ENCODE measurements around the gene RFC1. TPM values are rescaled to one million over a fixed set of nuclear protein-coding genes. Genes with fewer than 3 reads are reported as not detected.

RFC1 gene
- total RNA-seq, 2 donors from 2014 or later: 27.7 to 33.3 TPM

DNA sequence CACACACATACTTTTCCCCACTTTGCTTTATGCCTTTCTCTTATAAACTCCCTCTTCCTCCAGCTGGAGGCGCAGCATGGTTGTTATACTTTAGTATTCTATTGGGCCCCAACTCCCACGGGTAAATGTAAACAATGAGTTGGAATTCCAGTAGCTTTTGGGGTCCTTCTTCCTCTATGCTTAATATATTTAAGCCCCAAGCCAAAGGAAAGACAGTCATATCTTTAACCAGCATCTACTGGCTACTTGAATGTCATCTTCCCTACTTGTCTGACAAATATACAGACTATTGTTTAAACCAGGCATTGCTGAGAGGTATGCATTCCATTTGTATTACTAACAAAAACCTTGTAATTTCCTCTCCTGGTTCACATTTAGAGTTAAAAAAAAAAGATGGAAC is 110.9 kb downstream of the RFC1 start:
- no peaks in the 10 kb centered on the region for H3K36me3 ChIP-seq

DNA sequence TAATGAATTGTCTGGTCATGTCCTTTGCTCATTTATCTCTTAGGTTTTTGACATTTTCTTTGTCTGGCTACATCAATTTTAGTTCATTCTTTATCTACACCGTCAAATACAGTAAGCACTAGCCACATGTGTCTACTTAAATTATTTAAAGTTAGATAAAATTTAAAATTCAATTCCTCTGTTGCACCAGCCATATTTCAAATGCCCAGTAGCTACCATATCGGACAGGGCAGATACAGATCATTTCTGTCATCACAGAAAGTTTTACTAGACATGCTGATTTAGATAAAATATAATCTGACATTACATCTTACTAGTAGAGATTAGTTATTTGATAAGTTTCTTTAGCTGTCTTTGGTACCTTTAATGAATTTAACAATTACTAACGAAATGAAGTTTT is 122.7 kb downstream of the RFC1 start:
- Histone ChIP-seq H3K27ac (no peak overlapping the region), H3K36me3 (no peaks in the 10 kb centered on the region), H3K4me3 (no peak overlapping the region), H3K4me1 (replicated peaks) (no peaks in the 10 kb centered on the region), H3K9me3 (no peaks in the 10 kb centered on the region), H3K27me3 (replicated peaks; ENCODE audit: insufficient read depth) (no peaks in the 10 kb centered on the region)
- TF ChIP-seq, protein P1, sequence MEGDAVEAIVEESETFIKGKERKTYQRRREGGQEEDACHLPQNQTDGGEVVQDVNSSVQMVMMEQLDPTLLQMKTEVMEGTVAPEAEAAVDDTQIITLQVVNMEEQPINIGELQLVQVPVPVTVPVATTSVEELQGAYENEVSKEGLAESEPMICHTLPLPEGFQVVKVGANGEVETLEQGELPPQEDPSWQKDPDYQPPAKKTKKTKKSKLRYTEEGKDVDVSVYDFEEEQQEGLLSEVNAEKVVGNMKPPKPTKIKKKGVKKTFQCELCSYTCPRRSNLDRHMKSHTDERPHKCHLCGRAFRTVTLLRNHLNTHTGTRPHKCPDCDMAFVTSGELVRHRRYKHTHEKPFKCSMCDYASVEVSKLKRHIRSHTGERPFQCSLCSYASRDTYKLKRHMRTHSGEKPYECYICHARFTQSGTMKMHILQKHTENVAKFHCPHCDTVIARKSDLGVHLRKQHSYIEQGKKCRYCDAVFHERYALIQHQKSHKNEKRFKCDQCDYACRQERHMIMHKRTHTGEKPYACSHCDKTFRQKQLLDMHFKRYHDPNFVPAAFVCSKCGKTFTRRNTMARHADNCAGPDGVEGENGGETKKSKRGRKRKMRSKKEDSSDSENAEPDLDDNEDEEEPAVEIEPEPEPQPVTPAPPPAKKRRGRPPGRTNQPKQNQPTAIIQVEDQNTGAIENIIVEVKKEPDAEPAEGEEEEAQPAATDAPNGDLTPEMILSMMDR (IDR thresholded peaks at IDR 0.05): no peak
- TF ChIP-seq POLR2AphosphoS5 (IDR thresholded peaks at IDR 0.05): no peak
- no peak for TF ChIP-seq POLR2A (IDR thresholded peaks at IDR 0.05)
- intact Hi-C loops (cut with DNase I): no loop called here
- no peak for DNase-seq (ENCODE audit: low spot score)
- 80% methylated on average over 3 of the region's 3 CpGs for WGBS

More for the DNA sequence above, 110.9 kb downstream of the RFC1 start:
- no peak for DNase-seq (ENCODE audit: low spot score)
- Histone ChIP-seq H3K9me3 (no peaks in the 10 kb centered on the region), H3K4me1 (replicated peaks) (no peaks in the 10 kb centered on the region), H3K4me3 (no peak overlapping the region), H3K27ac (no peak overlapping the region), H3K27me3 (replicated peaks; ENCODE audit: insufficient read depth) (no peaks in the 10 kb centered on the region)
- TF ChIP-seq POLR2A (IDR thresholded peaks at IDR 0.05): no peak
- TF ChIP-seq POLR2AphosphoS5 (IDR thresholded peaks at IDR 0.05): no peak
- TF ChIP-seq, protein P1 (IDR thresholded peaks at IDR 0.05): no peak
- 41% methylated on average over 2 of the region's 2 CpGs for WGBS
- intact Hi-C loops (cut with DNase I): no loop called here

Small RNAs within 50 kb of the gene (microRNA-seq; reads per million reads assigned to microRNA genes)
- gene MIR5591: not detected

Small RNAs within 50 kb of the gene (small RNA-seq; reads per million reads assigned to genes)
- gene MIR5591 (0 reads per million in 2 donors), gene RNU6-32P (0 reads per million in 2 donors), gene RNU6-887P (0 reads per million in 2 donors)

Other genes starting within 250 kb of the RFC1 start
- 10 to 100 TPM; 27.3 to 42.5 TPM for gene WDR19, start 183.8 kb downstream of the RFC1 start, total RNA-seq
- under 1 TPM; 0.23 to 0.34 TPM for gene KLB, start 40.6 kb upstream of the RFC1 start, total RNA-seq
- 1,000 to 10,000 TPM; 1,563 to 5,624 TPM for gene RPL9, start 92.6 kb upstream of the RFC1 start, total RNA-seq
- 10 to 100 TPM; 11.2 to 15.3 TPM for gene LIAS, start 92.7 kb upstream of the RFC1 start, total RNA-seq
- gene UGDH, start 161.1 kb upstream of the RFC1 start, total RNA-seq: 100 to 1,000 TPM in 1 of 2 donors, 10 to 100 TPM in 1; 59.0 to 147 TPM

Data from prostate gland (tissue), 2 donors.